Measurements from ENCODE around the gene ANXA11.

Gene ANXA11

DNA sequence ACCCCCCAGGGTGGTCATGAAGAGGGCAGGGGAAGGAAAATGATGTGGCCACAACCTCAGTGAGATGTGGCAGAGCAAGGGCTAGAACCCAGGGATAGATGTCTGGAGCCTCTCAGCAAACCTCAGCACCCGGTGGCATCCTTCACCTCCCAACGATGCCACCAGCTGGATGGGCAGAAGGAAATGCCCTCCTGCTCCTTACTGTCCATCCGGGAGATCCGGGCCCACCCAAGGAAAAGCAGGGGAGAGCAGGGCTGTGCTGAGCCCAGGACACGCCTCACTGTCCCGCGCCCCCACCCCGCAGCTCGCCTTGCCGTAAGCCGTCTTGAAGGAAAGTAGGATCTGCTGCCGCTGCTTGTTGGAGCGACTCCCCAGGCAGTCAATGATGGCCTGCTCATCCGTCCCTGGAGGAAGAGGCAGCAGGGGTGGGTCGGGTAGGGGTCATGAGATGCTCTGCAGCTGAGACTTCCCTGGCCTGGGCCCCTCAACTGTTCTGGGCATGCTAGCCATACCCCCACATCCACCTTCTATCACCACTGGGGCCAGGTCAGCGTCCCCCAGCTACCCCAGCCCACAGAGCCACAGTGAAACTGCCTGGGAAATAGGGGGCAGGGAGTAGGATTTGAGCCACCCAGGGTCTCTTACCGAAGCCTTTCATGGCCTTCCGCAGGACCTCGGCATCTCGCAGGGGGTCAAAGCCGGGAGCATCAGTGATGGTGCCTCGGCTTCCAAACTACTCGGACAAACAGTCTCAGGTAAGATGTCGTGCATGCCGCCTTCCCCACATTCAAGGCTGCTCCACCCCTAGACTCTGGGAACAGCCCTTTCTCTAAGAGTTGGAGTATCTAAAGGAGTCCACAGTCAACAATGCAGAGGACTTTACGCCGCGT, 38.5 kb downstream of the ANXA11 start:
- no peak for DNase-seq (ENCODE audit: low read depth in 1 of 2, low spot score in 1 of 2)

- DNase-seq (ENCODE audit: low read depth in 1 of 2, low spot score in 1 of 2), result no peak
Measured at GRCh38 chr10:80165173-80165572, 40.2 kb downstream of the ANXA11 start.

GRCh38 chr10:80164596-80164995, 40.7 kb downstream of the ANXA11 start:
- no peak for DNase-seq (ENCODE audit: low read depth in 1 of 2, low spot score in 1 of 2)

- no peak for DNase-seq (ENCODE audit: low read depth in 1 of 2, low spot score in 1 of 2)
Measured at GRCh38 chr10:80163741-80164341, 41.5 kb downstream of the ANXA11 start.

DNA sequence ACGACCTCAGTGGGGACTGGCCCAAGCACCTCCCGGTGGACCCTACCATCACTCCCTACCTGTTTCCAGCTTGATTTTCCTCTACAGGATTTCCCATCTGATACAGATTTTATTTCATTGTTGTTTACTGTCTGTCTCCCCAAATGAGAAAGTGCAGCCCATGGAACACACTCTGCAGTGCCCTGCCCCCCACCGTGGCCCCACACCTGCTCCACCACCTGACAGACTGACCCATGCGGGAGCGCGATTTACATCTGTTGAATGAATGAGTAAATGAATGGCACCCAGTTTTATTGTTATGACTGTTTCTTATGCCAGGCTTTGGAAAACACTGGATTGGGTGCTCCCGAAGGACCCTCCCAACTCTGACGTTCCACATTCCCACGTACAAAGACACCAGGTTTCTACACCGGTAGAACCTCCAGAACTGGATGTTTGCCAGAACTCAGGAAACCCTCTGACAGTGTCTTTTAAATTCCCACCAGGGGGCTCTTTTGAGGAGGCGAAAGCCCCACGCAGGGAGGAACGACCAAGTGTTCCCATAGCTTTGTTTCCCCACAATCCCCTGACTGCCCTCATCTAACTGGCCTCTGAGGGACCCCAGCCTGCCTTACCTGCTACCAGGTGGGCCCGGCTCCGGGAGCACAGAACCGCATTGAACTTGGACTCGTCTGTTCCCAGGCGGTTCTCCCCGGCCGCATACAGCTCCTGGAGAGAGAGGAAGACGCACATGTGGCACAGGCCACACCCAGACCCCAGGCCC, 43.8 kb downstream of the ANXA11 start:
- DNase-seq (ENCODE audit: low read depth in 1 of 2, low spot score in 1 of 2), result no peak

DNA sequence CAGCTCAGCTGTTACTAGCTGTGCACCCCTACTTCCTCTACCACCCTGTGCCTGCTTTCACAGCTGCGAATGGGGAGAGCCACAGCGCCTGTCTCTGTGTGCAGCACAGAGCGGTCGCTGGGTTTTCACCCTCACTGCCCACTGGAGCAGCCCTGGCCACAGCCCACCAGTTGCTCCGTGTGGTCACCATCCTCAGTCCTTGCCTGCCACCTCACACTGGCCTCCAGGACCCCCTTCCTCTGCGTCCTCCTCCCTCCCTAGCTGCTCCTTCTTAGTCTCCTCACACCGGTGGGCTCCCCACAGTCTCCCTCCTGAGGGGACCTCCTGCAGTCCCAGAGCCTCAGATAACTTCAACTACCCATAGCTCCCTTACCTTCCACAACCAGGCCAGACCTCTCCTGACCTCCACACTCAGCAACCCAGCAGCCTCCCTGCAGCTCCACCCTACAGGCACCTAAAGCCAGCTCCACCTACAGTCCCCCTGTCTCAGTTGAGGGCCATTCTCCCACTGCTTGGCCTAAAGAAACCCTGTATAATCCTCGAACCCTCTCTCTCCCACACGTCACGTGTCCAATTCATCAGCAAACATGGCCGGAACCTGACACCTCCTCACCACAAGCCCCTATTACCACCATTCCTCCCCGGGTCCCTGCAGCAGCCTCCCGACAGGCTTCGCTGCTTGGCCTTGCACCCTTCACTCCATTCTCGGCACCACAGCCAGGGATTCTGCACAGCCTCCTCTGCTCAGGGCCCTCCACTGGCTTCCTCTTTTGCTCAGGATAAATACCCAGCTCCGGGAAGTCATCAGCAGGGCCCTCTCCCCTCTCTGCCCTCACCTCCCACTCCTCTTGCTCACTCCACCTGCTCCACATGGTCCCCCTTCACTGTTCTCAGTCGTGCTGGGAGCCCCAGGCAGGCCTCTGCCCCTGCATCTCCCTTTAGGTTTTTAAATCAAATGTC, 44.7 kb downstream of the ANXA11 start:
- DNase-seq (ENCODE audit: low read depth in 1 of 2, low spot score in 1 of 2), result no peak

DNA sequence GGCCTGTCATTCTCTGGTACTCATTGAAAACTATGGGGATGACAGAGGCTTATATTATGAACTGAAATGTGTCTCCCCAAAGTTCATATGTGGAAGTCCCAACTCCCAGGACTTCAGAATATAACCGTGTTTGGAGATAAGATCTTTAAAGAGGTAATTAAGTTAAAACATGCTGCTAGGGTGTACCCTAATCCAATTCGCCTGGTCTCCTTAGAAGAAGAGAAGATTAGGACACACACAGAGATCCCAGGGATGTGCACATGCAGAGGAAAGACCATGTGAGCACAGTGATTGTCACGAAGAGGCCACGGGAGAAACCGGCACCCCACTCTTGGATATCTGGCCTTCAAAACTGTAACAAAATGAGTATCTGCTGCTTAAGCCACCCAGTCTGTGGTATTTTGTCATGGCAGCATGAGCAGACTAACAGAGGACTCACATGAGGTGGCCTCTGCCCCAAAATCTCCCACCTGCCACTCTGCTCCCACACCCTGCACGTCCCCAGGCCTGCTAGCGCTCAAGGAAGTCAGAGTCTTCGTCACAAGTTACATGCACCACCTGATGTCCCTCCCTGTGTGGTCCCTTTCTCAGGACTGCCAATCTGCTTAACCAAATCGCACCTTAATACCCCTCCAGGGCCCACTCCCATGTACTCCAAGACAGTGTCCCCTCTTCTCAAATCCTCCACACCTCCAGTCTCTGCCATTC, 46.0 kb downstream of the ANXA11 start:
- no peak for DNase-seq (ENCODE audit: low read depth in 1 of 2, low spot score in 1 of 2)

DNA sequence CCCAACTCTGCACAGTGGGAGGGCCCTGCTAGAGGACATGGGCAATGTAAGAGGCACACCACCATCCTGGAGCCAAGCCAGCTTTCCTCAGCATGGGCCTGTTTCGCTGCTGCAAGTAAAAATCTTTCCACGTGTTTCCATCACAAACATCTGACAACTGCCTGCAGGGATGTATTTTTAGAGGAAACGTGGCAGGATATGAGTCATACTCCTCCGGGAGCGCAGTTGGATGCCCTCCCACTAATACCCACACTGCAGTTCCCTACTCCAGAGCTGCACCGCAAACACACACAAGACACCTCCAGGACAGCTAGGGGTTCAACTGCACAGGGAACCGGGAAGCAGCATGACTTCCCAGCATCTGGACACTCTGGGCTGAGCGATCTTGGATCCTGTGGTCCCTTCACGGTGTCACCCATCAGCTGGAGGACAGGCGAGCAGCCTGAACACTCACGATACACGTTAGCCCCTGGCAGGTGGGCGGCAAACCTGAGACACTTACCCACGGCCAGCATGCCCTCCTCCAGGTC, 46.7 kb downstream of the ANXA11 start:
- DNase-seq (ENCODE audit: low read depth in 1 of 2, low spot score in 1 of 2), result no peak

DNA sequence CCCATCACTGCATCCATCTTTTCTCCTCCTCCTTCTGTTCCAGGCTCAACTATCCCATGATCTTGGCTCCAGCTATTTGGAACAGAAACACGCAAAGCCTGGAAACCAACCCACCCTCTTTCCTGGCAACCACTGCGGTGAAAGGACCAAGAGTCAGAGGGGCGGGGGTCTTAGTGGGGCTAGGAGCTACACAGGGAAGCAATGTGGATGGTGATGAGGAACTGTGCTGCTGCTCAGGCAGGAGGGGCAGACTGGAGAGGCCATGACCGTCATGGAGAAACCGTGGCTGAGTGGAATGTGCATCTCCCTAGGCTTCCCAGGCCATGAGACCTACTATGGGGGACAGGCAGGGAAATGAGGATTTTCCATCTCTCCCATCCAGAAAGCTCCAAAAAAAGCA, 47.2 kb downstream of the ANXA11 start:
- no peak for DNase-seq (ENCODE audit: low read depth in 1 of 2, low spot score in 1 of 2)

DNA sequence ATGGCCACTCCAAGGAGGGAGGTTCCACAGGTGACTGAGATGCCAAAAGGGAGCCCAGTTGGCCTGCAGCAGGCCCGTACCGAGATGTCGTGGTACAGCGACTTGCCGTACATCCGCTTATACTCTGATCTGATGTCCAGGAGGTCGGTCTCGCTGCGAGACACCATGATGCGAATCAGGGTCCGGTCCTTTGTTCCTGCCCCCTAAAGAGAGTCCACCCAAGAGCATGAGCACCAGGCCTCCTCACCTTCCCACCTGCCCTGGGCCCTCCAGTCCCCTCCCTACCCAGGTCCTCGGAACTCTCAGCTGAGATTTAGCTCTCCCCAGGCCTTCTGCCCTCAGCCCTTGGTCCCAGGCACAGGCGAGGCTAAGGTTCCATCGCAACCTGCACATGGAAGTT, 47.8 kb downstream of the ANXA11 start:
- DNase-seq (ENCODE audit: low read depth in 1 of 2, low spot score in 1 of 2), result no peak

- DNase-seq (ENCODE audit: low read depth in 1 of 2, low spot score in 1 of 2), result no peak
Measured at GRCh38 chr10:80156216-80156615, 49.1 kb downstream of the ANXA11 start.

DNA sequence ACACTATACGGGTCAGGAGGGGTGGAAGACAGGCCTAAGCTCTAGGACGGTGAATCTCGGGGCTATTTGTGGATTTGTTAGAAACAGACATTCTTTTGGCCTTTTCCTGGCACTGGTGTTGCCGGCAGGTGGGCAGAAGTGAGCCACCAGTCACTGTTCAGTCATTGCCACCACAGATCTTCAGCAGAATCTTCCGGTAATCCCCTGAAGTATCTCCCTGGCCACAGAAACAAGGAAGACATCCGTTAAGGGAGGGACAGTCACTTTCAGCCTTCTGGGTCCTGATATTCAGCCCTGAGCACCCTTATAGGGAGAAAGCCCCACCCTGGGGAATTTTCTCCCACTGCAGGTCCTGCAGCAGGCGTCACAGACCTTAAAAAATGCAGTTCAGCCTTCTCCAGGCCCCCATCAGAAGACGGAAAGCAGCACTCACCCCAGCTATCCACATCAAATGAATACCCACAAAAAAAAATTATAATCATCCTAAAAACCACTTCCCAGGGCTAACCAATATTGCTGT, 49.6 kb downstream of the ANXA11 start:
- no peak for DNase-seq (ENCODE audit: low read depth in 1 of 2, low spot score in 1 of 2)

DNA sequence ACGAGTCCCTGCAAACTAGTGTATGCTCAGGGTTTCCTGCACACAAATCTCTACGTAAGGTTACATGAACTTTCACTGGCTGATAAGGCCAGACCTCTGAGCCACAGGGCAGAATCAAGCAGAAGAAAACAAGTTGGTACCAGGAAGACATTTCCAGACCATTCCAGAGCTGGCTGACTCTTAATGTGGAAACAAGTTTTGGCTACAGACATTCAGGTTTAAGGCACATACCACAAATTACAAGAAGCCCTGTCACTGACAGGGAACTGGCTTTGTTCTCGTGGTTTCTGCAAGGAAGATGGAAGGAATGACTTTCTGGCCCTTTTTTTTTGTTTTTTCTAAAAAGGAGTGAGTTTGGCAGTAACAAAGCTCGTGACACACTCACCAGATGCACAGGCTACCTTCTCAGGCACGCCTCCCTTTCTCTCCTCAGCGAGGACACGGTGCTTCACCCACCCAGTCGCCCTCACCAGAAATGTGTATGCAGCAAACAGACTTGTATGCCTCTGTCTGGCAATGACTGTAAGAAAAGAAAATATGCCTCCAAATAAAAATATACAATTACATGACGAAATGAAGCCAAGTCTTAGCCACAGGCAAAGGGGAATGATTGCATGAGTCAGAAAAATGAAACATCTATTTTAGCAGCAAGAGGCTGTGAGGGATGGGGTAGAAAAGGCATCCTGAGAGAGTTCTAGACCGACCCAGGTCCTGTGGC, 50.2 kb downstream of the ANXA11 start:
- no peak for DNase-seq (ENCODE audit: low read depth in 1 of 2, low spot score in 1 of 2)

DNA sequence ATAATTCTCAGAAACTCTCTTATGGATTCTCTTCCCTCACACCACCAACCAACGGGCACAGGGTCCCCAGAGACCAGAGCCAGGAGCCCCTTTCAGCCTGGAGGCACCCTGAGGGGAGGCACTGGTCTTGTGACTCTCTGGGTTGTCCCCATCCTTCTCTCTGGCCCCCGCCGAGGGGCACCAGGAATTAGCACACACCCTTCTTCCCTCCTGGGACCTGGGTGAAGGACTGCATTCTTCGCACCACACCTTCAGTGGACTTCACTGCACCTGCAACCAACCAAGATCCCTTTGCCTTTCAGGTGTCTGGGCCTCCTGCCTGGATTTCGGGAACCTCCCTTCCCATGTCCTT, 50.7 kb downstream of the ANXA11 start:
- DNase-seq (ENCODE audit: low read depth in 1 of 2, low spot score in 1 of 2), result no peak

DNA sequence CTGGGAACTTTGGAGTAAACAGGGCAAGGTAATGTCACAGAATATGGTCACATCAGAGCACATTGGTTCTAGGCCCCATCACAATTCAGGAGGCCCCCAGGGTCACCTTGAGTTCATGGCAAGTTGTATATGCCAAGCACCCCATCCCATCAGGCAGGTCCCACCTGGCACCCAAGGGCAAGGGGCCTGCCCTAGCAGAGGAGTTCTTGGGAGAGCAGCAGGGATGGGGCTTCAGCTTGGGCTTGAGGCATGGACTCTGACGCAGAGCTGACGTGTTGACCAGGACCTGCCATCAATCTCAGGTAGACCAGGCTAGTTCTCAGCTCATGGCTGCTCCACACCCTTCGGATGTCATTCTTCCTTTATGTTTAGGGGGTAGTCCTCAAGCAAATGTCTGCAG, 51.9 kb downstream of the ANXA11 start:
- no peak for DNase-seq (ENCODE audit: low read depth in 1 of 2, low spot score in 1 of 2)

DNA sequence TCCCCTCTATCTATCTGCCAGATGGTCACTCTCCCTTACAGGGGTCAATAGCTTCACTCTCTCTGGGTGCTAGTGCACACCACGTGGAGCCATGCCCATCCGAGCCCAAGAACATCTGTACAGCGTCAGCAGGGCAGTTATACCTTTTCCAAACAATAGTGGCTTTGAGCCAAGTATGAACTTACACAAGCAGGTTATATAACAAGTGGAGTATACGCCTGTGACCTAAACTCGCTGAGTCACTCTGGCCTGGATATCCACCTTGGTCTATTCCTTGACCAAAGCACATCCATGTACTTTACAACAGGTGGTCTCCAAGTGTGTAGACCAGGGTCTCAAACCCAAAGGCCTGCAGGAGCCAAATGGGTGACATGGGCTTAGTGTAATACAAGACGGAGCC, 52.5 kb downstream of the ANXA11 start:
- no peak for DNase-seq (ENCODE audit: low read depth in 1 of 2, low spot score in 1 of 2)

DNA sequence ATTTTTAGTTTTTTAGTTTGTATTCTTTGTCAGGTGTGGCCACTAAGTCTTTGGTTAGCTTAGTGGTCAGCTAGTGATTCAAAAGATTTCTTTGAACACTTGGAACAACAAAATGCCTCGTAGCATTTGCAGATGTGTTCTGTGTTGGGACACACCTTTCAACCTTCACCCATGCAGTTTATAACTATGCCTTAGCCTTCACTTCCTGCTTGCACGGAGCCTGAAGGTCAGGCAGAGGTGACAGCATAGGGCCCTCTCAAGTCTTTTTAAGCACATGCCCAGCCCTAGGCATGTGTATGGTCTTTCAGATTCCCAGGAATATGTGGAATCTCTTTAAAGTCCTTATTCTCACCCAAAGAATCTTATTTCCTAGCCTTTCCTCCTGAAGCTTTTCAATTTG, 55.2 kb downstream of the ANXA11 start:
- DNase-seq (ENCODE audit: low read depth in 1 of 2, low spot score in 1 of 2), result no peak

DNA sequence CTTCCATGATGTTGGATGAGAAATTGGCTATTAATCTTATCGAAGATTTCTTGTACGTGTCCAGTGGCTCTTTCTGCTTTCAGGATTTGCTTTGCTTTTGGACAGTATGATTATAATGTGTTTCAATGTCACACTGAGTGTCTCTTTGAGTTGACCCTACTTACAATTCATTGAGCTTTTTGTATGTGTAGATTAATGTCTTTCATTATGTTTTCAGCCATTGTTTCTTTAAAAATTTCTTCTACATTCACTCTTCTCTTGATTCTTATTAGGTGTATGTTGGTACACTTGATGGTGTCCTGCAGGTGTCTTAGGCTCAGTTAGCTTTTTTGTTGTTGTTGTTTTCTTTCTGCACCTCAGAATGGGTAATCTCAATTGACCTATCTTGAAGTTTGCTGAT, 56.2 kb downstream of the ANXA11 start:
- DNase-seq (ENCODE audit: low read depth in 1 of 2, low spot score in 1 of 2), result no peak

DNA sequence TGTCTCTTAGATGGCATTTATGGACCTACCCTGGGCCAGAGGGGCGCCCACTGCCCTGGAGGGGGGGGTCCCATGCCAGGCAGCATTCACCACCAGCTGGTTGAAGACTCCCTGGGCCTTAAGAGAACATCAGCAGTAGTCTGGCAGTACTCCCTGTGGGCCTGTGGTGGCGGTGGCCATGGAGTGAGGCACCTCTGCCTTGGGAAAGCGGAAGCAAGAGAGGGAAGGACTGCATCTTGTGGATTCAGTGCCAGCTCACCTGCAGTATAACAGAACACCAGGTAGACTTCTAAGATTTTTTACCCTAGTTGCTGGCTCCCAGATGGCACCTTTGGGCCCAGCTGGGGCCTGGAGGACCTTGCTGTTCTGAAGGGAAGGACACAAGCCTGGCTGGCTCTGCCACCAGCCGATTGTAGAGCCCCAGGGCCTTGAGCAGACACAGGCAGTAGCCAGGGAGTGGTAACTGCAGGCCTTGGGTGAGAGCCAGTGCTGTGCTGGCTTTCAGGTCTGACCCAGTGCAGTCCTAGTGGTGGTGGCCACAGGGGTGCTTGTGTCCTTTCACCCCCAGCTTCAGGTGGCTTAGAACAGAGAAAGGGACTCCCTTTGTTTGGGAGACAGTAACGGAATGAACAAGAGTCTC, 57.1 kb downstream of the ANXA11 start:
- DNase-seq (ENCODE audit: low read depth in 1 of 2, low spot score in 1 of 2), result no peak

Data from activated T-helper 1 cell treated with anti-CD3 and anti-CD28 coated beads, Interleukin-2, amount 50 U/mL, for 16 hours (primary cell).